Posterior cingulate gyrus (tissue), 11 donors: ENCODE data around the gene MMP17.

Experiments used
- DNase-seq, 10 donors: peaks; one replicate each; pipeline versions ENCODE4 v3.0.0 to v3.0.0-alpha.2; 2020 to 2021; ENCODE audit warnings: mixed read lengths in 3 of 10
- intact Hi-C: fragments of 100-400 bp; cut with DNase I; formaldehyde crosslinking; loops from one replicate; pipeline ENCODE4 v1.15.1; 2023

Gene MMP17

DNA sequence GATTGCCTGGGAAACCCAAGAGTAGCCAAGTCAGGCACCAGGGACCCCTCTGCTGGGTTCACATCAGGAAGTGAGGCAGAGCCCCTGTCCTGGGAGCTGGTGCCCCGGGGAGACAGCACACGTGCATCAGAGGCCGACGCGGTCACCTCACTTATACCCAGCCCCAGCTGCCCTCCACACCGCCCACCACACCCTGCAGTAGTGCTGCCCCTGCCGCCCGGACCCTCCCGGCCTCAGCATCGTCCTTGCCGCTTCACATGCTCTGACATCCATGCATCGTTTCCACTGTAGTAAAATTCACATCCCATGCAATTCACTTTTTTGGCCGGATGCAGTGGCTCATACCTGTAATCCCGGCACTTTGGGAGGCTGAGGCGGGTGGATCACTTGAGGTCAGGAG is 14.0 kb downstream of the MMP17 start:
- no peak for DNase-seq
- intact Hi-C loops: no loop called here

DNA sequence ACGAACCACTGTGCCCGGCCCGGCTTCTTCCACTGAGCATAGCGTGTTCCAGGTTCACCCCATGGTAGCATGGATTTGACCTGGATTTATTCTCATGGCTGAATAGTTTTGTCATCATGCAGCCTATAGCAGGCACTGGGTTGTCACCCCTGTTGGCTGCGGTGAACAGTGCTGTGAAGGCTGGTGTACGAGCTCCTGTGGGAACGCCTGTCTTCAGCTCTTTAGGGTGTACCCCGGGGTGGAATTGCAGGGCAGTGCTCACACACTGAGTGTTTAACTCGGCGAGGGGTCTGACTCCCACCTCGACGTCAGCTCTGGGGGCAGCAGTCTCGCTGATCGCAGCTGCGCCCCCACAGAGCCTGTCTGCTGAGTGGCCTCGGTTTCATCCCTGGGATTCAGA is 15.3 kb downstream of the MMP17 start:
- intact Hi-C loops: no loop called here
- DNase-seq: no peak

DNA sequence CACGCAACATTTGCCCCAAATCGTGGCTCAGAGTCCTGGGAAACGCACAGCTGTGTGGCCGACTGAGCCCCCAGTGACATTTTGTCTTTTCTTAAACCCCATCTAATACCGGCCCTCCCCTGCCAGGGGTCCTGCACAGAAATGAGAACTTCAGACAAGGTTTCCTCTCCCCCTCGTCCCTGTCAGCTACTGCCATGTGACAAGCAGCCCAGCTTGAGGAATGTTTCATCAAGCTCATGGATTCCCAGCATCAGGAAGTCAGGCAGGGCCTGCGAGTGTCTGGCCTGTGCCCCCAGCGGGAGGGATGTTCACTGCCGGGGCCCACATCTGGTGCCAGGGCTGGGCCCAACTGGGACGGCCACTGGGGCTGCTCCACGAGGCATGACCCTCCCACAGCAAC is 15.9 kb downstream of the MMP17 start:
- intact Hi-C loops: no loop called here
- no peak for DNase-seq

DNA sequence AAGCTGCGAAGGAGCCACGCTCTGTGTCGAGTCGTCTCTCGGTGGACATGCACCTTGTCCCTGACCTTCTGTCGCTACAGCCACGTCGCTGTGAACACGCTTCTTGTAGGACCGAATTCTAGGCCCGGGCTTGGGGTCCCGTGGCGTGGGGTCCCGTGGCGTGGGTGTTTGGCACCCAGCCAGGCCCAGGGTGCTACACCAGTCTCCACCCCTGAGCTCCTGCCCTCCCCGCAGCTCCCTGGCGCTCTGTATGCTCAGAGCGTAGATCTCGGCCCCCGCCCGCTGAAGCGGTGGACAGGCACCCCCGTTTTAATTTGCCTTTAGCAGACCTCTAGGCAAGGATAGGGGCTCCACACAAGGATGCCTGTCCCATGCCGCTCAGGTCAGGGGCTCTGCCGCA is 16.5 kb downstream of the MMP17 start:
- no peak for DNase-seq
- intact Hi-C loops: no loop called here

DNA sequence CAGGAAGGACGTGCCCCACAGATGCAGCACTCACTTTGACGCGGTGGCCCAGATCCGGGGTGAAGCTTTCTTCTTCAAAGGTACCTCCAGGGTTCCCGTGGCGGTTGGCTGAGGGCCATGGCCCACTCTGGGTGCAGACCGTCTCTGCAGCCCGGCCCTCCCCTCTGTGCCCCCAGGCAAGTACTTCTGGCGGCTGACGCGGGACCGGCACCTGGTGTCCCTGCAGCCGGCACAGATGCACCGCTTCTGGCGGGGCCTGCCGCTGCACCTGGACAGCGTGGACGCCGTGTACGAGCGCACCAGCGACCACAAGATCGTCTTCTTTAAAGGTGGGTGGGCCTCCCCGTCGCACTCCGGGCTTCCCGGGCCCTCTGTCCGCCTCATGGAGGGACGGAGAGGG is 16.9 kb downstream of the MMP17 start:
- intact Hi-C loops: no loop called here
- no peak for DNase-seq

DNA sequence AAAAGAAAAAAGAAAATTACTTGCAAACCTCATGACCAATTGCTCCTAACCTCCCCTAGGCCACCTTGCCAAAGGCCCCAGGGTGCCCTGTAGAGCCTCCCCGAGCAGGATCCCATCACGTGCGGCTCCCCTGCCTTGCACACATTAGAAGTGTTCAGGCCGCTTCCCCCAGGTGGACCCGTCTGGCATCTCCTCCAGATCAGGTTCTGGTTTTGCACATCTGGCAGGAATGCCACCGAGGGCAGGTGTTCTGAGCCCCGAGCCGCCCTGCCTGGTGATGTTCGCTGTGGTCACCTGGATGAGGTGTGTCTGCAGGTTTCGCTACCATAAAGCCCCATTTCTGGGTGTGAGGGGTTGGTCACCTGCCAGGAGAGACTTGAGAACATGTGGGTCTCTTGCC is 19.3 kb downstream of the MMP17 start:
- intact Hi-C loops: no loop called here
- no peak for DNase-seq

DNA sequence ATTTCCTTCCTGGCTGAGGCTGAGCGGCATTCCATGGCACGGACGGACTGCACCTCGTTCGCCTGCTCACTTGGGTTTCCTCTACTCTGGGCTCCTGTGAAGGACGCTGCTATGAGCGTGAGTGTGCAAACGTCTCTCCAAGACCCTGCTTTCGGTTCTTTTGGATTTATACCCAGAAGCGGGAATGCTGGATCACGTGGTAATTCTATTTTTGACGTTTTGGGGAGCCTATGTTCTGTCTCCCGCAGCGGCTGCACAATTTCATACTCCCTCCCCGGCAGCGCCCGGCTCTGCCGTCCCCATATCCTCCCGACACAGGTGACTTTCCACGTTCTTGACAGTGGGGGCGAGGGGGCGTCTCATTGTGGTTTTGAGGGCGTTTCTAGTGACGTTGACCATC is 20.6 kb downstream of the MMP17 start:
- DNase-seq: no peak
- intact Hi-C loops: no loop called here

DNA sequence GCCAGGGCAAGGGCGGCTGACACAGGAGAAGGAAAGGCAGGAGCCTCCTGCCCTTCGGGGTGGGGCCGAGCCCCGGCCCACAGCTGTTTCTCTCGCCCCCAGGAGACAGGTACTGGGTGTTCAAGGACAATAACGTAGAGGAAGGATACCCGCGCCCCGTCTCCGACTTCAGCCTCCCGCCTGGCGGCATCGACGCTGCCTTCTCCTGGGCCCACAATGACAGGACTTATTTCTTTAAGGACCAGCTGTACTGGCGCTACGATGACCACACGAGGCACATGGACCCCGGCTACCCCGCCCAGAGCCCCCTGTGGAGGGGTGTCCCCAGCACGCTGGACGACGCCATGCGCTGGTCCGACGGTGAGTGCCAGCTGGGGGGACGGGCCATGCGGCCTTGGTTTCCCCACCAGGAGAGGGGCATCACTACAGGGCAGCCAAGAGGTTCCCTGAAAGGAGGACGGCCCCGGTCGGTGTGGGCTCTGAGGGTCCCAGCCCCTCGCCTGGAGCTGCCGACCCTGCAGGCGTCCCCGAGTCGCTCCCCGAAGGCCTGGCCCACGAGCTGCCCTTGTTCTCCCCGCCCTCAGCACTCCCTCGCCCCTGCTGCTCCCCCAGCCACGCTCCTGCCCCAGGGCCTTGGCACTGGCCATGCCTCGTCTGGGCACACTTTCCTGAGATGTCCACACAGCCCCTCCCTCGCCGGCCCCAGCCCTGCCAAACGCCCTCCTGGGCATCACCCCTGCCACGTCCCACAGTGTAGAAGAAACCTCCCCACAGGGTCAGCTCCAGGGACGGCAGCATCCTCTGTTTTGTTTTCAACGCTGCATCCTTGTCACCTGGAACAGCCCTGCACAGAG is 21.7 kb downstream of the MMP17 start:
- intact Hi-C loops: loop anchor here (2.0 kb wide), 1 partner anchor 151 kb away; no protein-coding TSS in a partner anchor
- DNase-seq: no peak

DNA sequence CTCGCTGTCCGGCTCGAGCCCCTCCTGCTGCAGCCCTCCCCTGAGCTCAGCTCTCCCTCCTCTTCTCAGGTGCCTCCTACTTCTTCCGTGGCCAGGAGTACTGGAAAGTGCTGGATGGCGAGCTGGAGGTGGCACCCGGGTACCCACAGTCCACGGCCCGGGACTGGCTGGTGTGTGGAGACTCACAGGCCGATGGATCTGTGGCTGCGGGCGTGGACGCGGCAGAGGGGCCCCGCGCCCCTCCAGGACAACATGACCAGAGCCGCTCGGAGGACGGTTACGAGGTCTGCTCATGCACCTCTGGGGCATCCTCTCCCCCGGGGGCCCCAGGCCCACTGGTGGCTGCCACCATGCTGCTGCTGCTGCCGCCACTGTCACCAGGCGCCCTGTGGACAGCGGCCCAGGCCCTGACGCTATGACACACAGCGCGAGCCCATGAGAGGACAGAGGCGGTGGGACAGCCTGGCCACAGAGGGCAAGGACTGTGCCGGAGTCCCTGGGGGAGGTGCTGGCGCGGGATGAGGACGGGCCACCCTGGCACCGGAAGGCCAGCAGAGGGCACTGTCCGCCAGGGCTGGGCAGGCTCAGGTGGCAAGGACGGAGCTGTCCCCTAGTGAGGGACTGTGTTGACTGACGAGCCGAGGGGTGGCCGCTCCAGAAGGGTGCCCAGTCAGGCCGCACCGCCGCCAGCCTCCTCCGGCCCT is 22.8 kb downstream of the MMP17 start:
- DNase-seq: peak in 3 of 10 donors; percentile 44 to 63 (median 51)
- intact Hi-C loops: loop anchor here (2.0 kb wide), 1 partner anchor 150 kb away; no protein-coding TSS in a partner anchor

DNA sequence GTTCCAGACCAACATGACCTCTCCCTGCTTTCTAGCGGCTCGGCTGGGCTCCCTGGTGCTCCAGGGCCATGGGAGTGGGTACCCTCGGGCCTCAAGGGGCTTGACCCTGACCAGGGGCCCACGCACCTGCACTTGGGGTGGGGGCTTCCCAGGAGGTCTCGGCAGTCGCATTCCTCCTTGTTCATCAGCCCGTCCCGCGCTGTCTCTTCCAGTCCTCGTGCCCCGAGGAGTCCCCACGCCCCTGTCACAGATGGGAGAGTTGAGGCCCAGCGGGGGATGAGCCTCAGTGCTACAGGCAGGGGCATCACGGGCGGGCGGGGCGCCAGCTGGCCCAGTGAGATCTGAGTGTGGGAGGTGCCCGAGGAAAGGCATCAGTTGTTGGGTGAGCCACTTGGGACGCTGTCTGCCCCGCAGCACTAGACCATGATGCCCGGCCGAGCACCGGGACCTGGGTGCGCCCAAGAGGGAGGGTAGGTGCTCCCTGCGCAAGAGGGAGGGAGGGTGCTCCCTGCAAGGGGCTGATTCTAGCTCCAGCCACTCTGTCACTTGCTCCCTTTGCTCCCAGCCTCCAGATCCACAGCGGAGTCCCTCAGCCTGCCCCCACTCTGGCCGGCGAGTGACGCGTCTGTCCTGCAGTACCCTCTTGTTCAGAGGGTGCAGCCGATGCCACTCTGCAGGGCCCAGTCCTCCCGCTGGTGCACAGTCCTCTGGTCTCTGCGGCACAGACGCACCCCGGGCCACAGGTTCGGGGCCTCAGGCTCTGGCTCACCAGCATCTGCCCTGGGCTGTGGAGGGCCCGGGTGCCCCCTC is 23.8 kb downstream of the MMP17 start:
- intact Hi-C loops: loop anchor here (2.0 kb wide), 1 partner anchor 149 kb away; no protein-coding TSS in a partner anchor
- DNase-seq: peak in 2 of 10 donors; percentile 8 to 74

DNA sequence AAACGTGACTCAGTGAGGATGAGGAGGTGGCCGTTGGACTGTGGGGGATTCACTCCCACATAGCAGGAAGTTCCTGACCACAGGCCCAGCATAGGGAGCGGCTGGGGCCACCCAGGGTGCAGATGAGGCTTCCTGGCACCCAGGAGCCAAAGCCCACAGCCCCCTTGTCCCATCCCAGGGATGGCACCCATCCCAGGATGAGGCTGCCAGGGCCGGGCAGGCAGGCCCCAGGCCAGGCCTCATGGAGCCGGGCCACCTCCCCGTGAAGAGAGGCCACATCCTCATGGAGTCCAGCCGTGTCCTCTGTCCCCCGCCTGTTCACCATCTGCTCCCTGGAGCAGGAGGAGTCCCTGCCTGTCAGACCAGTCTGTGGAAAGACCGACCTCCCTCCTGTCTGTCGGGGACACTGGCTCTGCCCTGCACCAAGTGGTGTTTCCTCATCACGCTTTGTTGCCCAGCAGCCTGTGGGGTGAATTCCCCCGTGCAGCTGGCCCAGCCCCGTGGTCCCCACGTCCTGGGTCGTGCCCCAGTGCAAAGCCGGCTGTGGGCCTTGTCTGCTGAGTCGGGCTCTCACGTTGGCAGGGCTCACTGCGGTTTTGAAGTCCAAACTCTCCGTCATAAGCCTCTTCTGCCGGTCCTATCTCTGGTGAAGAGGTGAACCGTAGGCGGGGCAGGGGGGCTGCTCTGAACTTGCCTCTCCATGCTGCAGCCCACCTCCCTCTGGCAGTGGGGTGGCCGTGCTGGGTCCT is 24.5 kb downstream of the MMP17 start:
- intact Hi-C loops: no loop called here
- peak in 1 of 10 donors; percentile 75 for DNase-seq

DNA sequence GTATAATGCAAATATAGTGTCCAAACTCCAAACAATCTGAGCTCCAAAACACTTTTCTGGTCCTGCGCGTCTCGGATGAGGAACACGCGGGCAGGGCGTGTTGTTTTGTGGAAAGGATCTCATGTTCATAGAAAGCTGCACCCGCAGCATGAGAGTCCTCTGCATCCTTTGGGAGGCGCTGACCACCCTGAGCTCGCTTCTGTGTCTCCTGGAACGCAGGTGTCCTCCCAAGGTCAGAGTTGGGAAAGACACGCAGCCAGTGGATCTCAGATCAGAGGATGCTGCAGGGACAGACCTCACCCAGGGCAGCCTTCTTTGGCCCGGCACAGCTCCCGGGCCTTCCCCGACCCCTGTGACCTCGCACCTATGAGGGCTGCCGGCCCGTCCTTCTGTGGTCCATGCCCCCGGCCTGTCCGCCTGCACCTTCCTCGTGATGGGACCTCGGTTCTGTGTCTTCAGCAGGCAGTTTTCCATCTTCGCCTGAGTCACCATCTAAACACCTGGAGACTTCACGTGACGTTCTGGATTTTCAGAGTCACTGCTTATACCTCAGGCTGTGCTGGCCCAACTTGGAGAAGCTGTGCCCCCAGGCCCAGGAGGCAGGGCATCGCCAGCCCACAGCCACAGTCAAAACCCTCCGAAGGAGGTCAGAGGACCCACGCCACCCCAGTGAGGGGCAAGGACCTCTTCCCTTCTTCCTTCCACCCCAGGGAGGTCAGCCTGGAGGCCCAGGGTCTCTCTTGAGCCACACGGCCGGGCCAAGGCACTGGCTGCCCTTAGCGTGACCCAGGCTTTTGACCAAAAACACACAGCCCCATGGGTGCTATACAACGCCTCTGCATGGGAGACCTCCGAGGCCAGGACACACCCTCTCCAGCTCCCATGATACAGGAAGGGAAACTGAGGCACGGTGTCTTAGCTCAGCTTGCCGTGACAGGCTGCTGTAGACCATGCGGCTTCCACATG is 25.9 kb downstream of the MMP17 start:
- intact Hi-C loops: no loop called here
- peak in 4 of 10 donors; percentile 24 to 80 (median 74) for DNase-seq

DNA sequence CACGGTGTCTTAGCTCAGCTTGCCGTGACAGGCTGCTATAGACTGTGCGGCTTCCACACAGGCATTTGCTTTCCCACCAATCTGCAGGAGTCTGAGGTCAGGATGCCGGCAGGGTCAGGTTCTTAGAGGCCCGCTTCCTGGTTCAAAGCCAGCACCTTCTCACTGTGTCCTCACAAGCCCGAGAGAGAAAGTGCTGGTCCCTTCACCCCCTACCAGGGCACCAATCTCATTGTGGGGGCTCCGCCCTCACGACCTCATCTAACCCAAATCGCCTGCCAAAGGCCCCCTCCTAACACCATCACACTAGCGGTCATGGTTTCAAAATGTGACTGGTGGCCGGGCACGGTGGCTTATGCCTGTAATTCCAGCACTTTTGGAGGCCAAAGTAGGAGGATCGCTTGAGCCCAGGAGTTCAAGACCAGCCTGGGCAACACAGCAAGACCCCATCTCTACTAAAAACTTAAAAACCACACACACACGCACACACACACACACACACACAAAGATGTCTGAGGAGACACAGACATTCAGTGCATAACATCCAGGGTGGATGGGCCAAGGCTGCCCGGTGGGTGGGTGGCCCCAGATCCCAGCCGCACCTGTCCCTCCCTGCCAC is 26.8 kb downstream of the MMP17 start:
- peak in 3 of 10 donors; percentile 35 to 41 (median 36) for DNase-seq
- intact Hi-C loops: no loop called here

DNA sequence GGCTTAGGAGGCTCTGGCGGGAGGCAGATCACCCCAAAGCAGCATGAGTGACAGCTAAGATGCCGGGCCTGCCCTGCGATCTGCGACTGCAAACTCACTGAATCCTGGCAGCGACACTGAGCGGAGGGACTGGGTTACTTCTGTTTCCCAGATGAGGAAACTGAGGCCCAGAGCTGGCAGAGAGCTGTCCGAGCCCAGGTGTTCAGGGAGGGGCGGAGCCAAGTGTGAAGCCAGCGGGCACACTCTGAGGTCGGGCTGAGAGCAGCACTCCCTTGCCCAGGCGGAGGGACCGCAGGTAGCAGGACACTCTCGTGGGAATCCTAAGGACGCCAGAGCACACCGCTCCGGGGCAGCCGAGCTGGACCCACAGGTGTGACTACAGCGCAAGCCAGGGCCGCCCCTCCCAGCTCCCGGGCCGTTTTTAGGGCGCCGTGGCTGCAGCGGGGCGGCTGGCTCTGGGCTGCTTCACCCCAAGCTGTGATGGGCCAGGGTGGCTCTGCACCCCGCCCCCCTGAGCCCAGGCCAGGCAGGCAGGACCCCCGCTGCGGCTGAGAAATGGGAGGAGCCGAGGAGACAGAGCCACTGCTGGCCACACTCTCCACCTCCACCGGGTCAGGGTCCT is 27.4 kb downstream of the MMP17 start:
- peak in 3 of 10 donors; percentile 68 to 81 (median 70) for DNase-seq
- intact Hi-C loops: no loop called here

DNA sequence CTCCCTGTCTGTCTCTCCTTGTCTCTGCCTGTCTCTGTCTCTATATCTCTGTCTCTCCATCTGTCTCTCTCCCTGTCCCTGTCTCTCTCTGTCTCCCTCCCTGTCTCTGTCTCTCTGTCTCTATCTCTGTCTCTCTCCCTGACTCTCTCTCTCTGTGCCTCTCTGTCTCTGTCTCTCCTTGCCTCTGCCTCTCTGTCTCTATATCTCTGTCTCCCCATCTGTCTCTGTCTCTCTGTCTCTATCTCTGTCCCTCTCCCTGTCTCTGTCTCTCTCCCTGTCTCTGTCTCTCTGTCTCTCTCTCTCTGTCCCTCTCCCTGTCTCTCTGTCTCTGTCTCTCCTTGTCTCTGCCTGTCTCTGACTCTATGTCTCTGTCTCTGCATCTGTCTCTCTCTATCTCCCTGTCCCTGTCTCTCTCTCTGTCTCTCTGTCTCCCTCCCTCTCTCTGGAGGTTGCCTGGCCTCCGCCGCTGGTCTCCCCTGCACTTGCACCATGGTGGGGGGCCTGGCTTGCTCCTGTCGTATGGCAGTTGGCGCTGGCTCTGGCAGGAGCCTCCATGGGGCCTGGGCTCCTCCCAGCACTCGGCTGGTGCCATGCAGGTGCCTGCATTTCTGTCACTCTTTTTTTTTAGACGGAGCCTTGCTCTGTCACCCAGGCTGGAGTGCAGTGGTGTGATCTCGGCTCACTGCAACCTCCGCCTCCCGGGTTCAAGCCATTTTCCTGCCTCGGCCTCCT is 28.3 kb downstream of the MMP17 start:
- intact Hi-C loops: no loop called here
- DNase-seq: peak in 2 of 10 donors; percentile 59 to 69

DNA sequence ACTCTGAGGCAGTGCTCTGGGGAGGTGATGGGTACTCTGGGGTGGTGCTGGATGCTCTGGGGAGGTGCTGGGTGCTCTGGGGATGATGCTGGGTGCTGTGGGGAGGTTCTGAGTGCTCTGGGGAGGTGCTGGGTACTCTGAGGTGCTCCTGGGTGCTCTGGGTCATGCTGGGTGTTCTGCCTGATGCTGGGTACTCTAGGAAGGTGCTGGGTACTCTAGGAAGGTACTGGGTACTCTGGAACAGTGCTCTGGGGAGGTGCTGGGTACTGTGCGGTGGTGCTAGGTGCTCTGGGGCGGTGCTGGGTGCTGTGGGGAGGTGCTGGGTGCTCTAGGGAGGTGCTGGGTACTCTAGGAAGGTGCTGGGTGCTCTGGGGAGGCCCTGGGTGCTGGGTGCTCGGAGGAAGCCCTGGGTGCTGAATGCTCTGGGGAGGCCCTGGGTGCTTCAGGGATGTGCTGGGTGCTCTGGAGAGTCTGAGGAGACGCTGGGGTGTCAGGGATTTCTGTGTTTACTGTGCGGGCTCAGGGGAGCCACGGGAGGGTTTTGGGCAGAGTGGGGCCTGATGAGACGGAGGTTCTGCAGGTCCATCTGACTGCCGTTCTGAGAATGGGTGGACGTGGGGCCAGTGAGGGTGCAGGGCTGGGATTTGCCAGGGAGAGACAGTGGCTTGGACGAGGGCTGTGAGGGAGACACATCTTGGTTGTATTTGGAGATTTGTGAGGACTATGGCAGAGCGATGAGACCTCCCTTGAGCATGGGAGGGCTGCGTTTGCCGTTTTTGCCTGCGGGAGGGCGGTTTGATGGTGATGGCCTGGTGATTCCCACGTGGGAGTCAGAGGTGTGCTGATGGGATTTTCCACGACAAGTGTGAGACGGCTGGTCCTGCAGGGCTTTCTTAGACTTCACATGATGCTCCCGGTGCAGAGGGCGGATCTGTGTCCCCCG is 30.0 kb downstream of the MMP17 start:
- intact Hi-C loops: no loop called here
- DNase-seq: peak in 3 of 10 donors; percentile 51 to 78 (median 55)
